ENCODE results near the gene DDX39A.
"Not testable (repeated sequence)": the region's sequence is repeated elsewhere in the genome, so short reads cannot be mapped to it uniquely, and the experiment has no call there.

The DDX39A gene

DNA sequence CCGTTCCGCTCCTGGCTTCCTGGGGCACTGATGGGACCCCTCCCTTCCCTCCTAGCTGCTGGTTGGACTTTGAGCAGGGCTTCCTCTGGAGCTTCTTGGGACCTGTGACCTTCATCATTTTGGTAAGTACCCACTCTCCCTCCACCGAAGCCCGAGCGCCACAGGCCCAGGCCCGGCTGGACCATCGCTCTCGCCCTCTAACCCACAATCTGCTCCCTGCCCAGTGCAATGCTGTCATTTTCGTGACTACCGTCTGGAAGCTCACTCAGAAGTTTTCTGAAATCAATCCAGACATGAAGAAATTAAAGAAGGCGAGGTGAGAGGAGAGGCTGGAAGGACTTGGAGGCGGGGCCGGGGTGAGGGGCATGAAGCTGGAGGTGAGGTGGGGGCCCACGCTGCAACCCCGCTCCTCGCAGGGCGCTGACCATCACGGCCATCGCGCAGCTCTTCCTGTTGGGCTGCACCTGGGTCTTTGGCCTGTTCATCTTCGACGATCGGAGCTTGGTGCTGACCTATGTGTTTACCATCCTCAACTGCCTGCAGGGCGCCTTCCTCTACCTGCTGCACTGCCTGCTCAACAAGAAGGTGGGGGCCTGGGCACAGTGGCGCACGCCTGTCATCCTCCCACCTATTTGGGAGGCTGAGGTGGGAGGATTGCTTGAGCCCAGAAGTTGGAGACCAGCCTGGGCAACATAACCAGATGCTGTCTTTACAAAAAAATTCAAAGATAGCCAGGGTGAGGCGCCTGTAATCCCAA lies 12.3 kb downstream of the DDX39A start:
- no peaks in the 10 kb centered on the region for H3K27me3 ChIP-seq (ENCODE audit: control insufficient read depth in 1 of 2, insufficient read depth in 2 of 2, low read length in 2 of 2)
- H3K4me1 ChIP-seq (ENCODE audit: control insufficient read depth, insufficient read depth, low read length), result peaks cover 7% of the 10 kb centered on the region
- H3K36me3 ChIP-seq (ENCODE audit: control insufficient read depth in 2 of 2, insufficient read depth in 2 of 2, low read length in 2 of 2), result peaks cover 50 to 52% of the 10 kb centered on the region in 2 donors
- peak overlapping the region; percentile 47 to 63 for H3K9ac ChIP-seq (ENCODE audit: low read length in 2 of 2)
- H3K9me3 ChIP-seq (ENCODE audit: control insufficient read depth in 2 of 2, low read length in 2 of 2), result no peaks in the 10 kb centered on the region
- H3K4me3 ChIP-seq (ENCODE audit: low read length in 2 of 2), result no peak overlapping the region
- peak overlapping the region; percentile 55 for H3K27ac ChIP-seq (ENCODE audit: low read length)

DNA sequence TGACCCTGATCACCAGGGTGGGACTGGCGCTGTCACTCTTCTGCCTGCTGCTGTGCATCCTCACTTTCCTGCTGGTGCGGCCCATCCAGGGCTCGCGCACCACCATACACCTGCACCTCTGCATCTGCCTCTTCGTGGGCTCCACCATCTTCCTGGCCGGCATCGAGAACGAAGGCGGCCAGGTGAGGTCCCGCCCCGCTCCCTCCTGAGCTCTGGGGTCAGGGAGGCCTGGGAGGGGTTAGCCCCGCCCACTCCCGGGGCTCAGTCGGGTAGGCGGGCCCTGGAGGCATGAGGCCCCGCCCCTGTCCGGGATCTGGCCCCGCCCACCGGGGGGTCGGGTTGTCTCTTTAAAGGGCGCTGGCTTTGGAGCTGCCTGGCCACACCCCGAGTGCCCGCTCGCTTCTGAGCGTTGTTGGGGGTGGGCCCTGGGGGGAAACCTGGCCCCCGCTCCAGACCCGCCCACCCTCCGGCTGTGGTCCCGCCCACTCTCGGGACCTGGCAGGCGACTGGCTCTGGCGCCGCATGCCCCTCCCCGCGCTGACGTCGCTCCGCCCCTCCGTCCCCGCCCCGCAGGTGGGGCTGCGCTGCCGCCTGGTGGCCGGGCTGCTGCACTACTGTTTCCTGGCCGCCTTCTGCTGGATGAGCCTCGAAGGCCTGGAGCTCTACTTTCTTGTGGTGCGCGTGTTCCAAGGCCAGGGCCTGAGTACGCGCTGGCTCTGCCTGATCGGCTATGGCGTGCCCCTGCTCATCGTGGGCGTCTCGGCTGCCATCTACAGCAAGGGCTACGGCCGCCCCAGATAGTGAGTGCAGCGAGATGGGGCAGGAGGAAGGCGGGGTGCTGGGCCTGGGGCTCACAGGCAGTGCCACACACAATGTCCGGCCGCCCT lies 13.1 kb downstream of the DDX39A start:
- H3K9me3 ChIP-seq (ENCODE audit: control insufficient read depth in 2 of 2, low read length in 2 of 2), result no peaks in the 10 kb centered on the region
- H3K36me3 ChIP-seq (ENCODE audit: control insufficient read depth in 2 of 2, insufficient read depth in 2 of 2, low read length in 2 of 2), result peaks cover 48 to 50% of the 10 kb centered on the region in 2 donors
- peak overlapping the region; percentile 22 to 25 for H3K4me3 ChIP-seq (ENCODE audit: low read length in 2 of 2)
- H3K27me3 ChIP-seq (ENCODE audit: control insufficient read depth in 1 of 2, insufficient read depth in 2 of 2, low read length in 2 of 2), result no peaks in the 10 kb centered on the region
- H3K9ac ChIP-seq (ENCODE audit: low read length in 2 of 2), result peak overlapping the region; percentile 47 to 63
- peak overlapping the region; percentile 55 for H3K27ac ChIP-seq (ENCODE audit: low read length)
- H3K4me1 ChIP-seq (ENCODE audit: control insufficient read depth, insufficient read depth, low read length), result peaks cover 7% of the 10 kb centered on the region

DNA sequence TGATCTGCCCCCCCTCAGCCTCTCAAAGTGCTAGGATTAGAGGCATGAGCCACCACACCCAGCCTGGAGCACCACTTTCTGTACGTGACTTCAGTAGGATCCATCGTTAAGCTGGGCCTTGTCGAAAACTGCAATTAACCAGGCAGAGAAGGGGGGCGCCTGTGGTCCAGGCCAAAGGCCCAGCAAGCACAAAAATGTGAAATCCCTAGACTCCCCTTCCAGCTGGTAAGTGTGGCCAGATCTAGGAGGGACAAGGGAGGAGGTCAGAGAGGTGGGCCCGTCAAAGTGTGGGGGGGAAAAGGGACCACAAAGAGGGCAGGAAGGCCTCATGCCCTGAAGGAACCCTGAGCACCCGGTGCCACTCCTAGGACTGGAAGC lies 13.8 kb downstream of the DDX39A start:
- Histone ChIP-seq H3K36me3 (ENCODE audit: control insufficient read depth in 2 of 2, insufficient read depth in 2 of 2, low read length in 2 of 2) (peaks cover 42 to 48% of the 10 kb centered on the region in 2 donors), H3K9ac (ENCODE audit: low read length in 2 of 2) (no peak overlapping the region), H3K27me3 (ENCODE audit: control insufficient read depth in 1 of 2, insufficient read depth in 2 of 2, low read length in 2 of 2) (no peaks in the 10 kb centered on the region), H3K4me1 (ENCODE audit: control insufficient read depth, insufficient read depth, low read length) (peaks cover 7% of the 10 kb centered on the region), H3K4me3 (ENCODE audit: low read length in 2 of 2) (peak overlapping the region in 1 of 2 donors; percentile 22), H3K27ac (ENCODE audit: low read length) (peak overlapping the region; percentile 46), H3K9me3 (ENCODE audit: control insufficient read depth in 2 of 2, low read length in 2 of 2) (no peaks in the 10 kb centered on the region)

DNA sequence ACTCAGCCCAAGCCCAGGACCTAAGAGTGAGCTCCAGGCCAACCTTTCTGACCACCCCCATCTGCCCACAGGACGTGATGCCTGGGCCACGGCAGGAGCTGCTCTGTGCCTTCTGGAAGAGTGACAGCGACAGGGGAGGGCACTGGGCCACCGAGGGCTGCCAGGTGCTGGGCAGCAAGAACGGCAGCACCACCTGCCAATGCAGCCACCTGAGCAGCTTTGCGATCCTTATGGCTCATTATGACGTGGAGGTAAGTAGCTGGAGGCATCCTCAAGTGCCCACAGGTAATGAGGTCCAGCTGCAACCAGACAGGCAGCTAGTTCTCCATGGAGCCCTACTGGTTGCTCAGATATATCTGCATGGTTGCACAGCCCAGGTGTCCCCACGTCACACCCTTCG lies 14.8 kb downstream of the DDX39A start:
- H3K4me1 ChIP-seq (ENCODE audit: control insufficient read depth, insufficient read depth, low read length), result peaks cover 7% of the 10 kb centered on the region
- H3K36me3 ChIP-seq (ENCODE audit: control insufficient read depth in 2 of 2, insufficient read depth in 2 of 2, low read length in 2 of 2), result peaks cover 32 to 39% of the 10 kb centered on the region in 2 donors
- no peaks in the 10 kb centered on the region for H3K9me3 ChIP-seq (ENCODE audit: control insufficient read depth in 2 of 2, low read length in 2 of 2)
- no peak overlapping the region for H3K9ac ChIP-seq (ENCODE audit: low read length in 2 of 2)
- no peak overlapping the region for H3K27ac ChIP-seq (ENCODE audit: low read length)
- no peak overlapping the region for H3K4me3 ChIP-seq (ENCODE audit: low read length in 2 of 2)
- H3K27me3 ChIP-seq (ENCODE audit: control insufficient read depth in 1 of 2, insufficient read depth in 2 of 2, low read length in 2 of 2), result no peaks in the 10 kb centered on the region

DNA sequence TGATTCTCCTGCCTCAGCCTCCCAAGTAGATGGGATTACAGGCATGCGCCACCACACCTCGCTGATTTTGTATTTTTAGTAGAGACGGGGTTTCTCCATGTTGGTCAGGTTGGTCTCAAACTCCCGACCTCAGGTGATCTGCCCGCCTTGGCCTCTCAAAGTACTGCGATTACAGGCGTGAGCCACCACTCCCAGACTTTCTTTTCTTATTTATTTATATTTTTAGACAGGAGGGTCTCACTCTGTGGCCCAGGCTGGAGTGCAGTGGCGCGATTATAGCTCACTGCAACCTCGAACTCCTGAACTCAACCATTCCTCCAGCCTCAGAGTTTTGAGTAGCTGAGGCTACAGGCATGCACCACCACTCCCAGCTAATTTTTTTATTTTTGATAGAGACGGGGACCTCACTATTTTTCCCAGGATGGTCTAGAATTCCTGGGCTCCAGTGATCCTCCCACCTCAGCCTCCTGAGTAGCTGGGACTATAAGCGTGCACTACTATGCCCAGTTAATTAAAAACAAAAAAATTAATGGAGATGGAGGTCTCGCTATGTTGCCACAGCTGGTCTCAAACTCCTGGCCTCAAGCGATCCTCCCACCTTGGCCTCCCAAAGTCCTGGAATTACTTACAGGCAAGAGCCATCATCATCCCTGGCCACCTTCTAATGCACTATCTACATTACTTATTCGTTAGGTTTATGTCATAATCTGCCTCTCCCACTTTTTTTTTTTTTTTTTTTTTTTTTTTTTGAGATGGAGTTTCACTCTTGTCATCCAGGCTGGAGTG lies 15.8 kb downstream of the DDX39A start:
- H3K27me3 ChIP-seq (ENCODE audit: control insufficient read depth in 1 of 2, insufficient read depth in 2 of 2, low read length in 2 of 2); H3K4me3 ChIP-seq (ENCODE audit: low read length in 2 of 2); H3K27ac ChIP-seq (ENCODE audit: low read length); H3K9me3 ChIP-seq (ENCODE audit: control insufficient read depth in 2 of 2, low read length in 2 of 2); H3K9ac ChIP-seq (ENCODE audit: low read length in 2 of 2); H3K4me1 ChIP-seq (ENCODE audit: control insufficient read depth, insufficient read depth, low read length): not testable (repeated sequence)
- H3K36me3 ChIP-seq (ENCODE audit: control insufficient read depth in 2 of 2, insufficient read depth in 2 of 2, low read length in 2 of 2), result peaks cover 24 to 32% of the 10 kb centered on the region in 2 donors

DNA sequence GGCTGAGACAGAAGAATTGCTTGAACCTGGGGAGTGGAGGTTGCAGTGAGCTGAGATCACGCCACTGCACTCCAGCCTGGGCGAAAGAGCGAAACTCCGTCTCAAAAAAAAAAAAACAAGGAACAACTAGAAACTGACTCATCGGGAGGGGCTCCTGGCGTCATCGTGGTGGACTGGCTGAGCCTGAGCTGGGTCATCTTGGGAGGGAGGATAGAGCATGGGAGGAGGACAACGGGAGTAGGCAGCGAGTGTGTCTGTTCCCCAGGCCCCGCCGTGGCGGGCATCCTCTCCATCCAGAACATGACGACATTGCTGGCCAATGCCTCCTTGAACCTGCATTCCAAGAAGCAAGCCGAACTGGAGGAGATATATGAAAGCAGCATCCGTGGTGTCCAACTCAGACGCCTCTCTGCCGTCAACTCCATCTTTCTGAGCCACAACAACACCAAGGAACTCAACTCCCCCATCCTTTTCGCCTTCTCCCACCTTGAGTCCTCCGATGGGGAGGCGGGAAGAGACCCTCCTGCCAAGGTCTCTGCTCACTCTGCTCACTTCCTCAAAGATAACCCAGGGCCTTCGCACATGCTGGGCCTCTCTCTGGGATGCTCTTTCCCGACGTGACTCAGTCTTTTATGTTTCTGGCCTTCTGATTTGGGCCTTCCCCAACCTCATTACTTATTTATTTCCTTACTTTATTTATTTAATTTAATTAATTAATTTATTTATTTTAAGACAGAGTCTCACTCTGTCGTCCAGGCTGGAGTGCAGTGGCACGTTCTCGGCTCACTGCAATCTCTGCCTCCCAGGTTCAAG lies 16.6 kb downstream of the DDX39A start:
- Histone ChIP-seq H3K36me3 (ENCODE audit: control insufficient read depth in 2 of 2, insufficient read depth in 2 of 2, low read length in 2 of 2) (peaks cover 20 to 27% of the 10 kb centered on the region in 2 donors), H3K4me1 (ENCODE audit: control insufficient read depth, insufficient read depth, low read length) (peaks cover 7% of the 10 kb centered on the region), H3K27me3 (ENCODE audit: control insufficient read depth in 1 of 2, insufficient read depth in 2 of 2, low read length in 2 of 2) (no peaks in the 10 kb centered on the region), H3K27ac (ENCODE audit: low read length) (no peak overlapping the region), H3K9ac (ENCODE audit: low read length in 2 of 2) (no peak overlapping the region), H3K4me3 (ENCODE audit: low read length in 2 of 2) (no peak overlapping the region), H3K9me3 (ENCODE audit: control insufficient read depth in 2 of 2, low read length in 2 of 2) (no peaks in the 10 kb centered on the region)

DNA sequence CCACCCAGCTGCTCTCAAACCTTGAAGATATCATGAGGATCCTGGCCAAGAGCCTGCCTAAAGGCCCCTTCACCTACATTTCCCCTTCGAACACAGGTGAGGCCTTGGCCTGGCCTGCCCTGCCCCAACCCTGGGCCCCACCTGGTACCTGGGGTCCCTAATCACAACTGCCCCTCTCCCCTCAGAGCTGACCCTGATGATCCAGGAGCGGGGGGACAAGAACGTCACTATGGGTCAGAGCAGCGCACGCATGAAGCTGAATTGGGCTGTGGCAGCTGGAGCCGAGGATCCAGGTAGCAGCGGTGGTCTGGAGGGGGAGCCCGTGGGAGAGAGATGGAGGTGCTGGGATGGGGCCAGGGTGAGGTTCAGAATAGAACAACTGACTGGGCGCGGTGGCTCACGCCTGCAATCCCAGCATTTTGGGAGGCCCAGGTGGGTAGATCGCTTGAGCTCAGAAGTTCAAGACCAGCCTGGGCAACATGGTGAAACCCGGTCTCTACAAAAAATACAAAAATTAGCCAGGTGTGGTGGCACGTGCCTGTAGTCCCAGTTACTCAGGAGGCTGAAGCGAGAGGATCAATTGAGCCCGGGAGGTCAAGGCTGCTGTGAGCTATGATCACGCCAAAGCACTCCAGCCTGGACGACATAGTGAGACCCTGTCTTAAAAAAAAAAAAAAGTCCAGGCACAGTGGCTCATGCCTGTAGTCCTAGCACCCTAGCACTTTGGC lies 17.5 kb downstream of the DDX39A start:
- Histone ChIP-seq H3K27ac (ENCODE audit: low read length) (no peak overlapping the region), H3K4me1 (ENCODE audit: control insufficient read depth, insufficient read depth, low read length) (peaks cover 4% of the 10 kb centered on the region), H3K9ac (ENCODE audit: low read length in 2 of 2) (no peak overlapping the region), H3K9me3 (ENCODE audit: control insufficient read depth in 2 of 2, low read length in 2 of 2) (no peaks in the 10 kb centered on the region), H3K4me3 (ENCODE audit: low read length in 2 of 2) (no peak overlapping the region), H3K27me3 (ENCODE audit: control insufficient read depth in 1 of 2, insufficient read depth in 2 of 2, low read length in 2 of 2) (no peaks in the 10 kb centered on the region), H3K36me3 (ENCODE audit: control insufficient read depth in 2 of 2, insufficient read depth in 2 of 2, low read length in 2 of 2) (peaks cover 14 to 27% of the 10 kb centered on the region in 2 donors)

DNA sequence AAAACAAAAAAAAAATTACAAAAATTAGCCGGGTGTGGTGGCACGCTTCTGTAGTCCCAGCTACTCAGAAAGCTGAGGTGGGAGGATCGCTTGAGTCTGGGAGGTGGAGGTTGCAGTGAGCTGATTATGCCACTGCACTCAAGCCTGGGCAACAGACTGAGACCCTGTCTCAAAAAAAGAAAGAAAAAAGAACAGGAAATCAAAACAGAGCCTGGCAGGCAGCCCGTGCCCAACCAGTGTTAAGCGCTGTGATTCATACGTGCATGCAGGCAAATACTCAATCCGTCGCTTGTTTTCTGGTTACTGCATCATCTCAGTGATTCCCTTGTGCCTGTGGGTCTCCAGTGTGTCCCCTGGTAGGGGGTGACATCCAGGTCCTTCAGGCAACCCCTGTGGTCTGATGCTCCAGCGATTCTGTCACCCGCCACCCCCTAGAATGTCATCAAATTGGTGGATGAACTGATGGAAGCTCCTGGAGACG lies 18.1 kb downstream of the DDX39A start:
- no peak overlapping the region for H3K4me3 ChIP-seq (ENCODE audit: low read length in 2 of 2)
- no peaks in the 10 kb centered on the region for H3K9me3 ChIP-seq (ENCODE audit: control insufficient read depth in 2 of 2, low read length in 2 of 2)
- H3K4me1 ChIP-seq (ENCODE audit: control insufficient read depth, insufficient read depth, low read length), result no peaks in the 10 kb centered on the region
- no peaks in the 10 kb centered on the region for H3K27me3 ChIP-seq (ENCODE audit: control insufficient read depth in 1 of 2, insufficient read depth in 2 of 2, low read length in 2 of 2)
- no peak overlapping the region for H3K9ac ChIP-seq (ENCODE audit: low read length in 2 of 2)
- no peak overlapping the region for H3K27ac ChIP-seq (ENCODE audit: low read length)
- H3K36me3 ChIP-seq (ENCODE audit: control insufficient read depth in 2 of 2, insufficient read depth in 2 of 2, low read length in 2 of 2), result peaks cover 12 to 32% of the 10 kb centered on the region in 2 donors

DNA sequence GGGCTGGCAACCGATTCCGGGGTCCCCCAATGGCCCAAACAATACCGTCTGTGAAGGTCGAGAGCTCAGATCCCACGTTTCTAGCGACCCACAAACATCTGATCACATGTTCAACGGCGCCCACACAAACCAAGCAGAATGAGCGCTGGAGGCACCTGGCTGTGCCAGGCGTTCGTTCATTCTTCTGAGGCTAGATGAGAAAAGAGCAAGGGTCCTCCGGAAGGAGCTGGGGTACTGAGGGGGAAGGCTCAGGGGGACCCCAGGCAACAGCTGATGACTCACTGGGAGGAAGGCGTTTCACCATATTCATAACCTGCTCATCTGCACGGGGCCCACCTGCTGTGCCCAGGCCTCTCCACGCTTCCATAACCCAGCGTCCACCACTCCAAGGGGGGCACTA lies 22.0 kb downstream of the DDX39A start:
- not testable (repeated sequence) for H3K9me3 ChIP-seq (ENCODE audit: control insufficient read depth in 2 of 2, low read length in 2 of 2); H3K4me3 ChIP-seq (ENCODE audit: low read length in 2 of 2); H3K27ac ChIP-seq (ENCODE audit: low read length); H3K27me3 ChIP-seq (ENCODE audit: control insufficient read depth in 1 of 2, insufficient read depth in 2 of 2, low read length in 2 of 2); H3K9ac ChIP-seq (ENCODE audit: low read length in 2 of 2); H3K4me1 ChIP-seq (ENCODE audit: control insufficient read depth, insufficient read depth, low read length)
- H3K36me3 ChIP-seq (ENCODE audit: control insufficient read depth in 2 of 2, insufficient read depth in 2 of 2, low read length in 2 of 2), result peaks cover 9 to 38% of the 10 kb centered on the region in 2 donors
